GM19023 (cell line): ENCODE data around the gene AR.
"Not testable (repeated sequence)": the region's sequence is repeated elsewhere in the genome, so short reads cannot be mapped to it uniquely, and the experiment has no call there.

ENCODE experiments used
- ATAC-seq: cut with Tn5 transposase; IDR thresholded peaks from one replicate; pipeline ENCODE4 v1.9.1; 2021; ENCODE audit warnings: mild to moderate bottlenecking, moderate library complexity; ENCODE audit not compliant: unreplicated experiment

Gene AR

GRCh38 chrX:67636532-67636931 lies 92.7 kb downstream of the AR start:
- ATAC-seq, result no peak

DNA sequence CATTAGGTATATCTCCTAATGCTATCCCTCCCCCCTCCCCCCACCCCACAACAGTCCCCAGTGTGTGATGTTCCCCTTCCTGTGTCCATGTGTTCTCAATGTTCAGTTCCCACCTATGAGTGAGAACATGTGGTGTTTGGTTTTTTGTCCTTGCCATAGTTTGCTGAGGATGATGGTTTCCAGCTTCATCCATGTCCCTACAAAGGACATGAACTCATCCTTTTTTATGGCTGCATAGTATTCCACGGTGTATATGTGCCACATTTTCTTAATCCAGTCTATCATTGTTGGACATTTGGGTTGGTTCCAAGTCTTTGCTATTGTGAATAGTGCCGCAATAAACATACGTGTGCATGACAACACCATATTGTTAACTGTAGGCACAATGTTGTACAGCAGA lies 93.5 kb downstream of the AR start:
- ATAC-seq, result not testable (repeated sequence)

- no peak for ATAC-seq
Observed at GRCh38 chrX:67648361-67648760, 104.5 kb downstream of the AR start.

GRCh38 chrX:67651437-67652142 lies 107.8 kb downstream of the AR start:
- ATAC-seq, result no peak

- ATAC-seq, result no peak
Observed at GRCh38 chrX:67652543-67652942, 108.7 kb downstream of the AR start.

- no peak for ATAC-seq
Observed at GRCh38 chrX:67654301-67654700, 110.5 kb downstream of the AR start.

- no peak for ATAC-seq
Observed at GRCh38 chrX:67665583-67665982, 121.8 kb downstream of the AR start.

DNA sequence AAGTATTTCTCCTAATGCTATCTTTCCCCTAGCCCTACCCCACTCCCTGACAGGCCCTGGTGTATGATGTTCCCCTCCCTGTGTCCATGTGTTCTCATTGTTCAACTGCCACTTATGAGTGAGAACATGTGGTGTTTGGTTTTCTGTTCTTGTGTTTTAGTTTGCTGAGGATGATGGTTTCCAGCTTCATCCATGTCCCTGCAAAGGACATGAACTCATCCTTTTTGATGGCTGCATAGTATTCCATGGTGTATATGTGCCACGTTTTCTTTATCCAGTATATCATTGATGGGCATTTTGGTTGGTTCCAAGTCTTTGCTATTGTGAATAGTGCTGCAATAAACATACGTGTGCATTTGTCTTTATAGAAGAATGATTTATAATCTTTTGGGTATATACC lies 126.9 kb downstream of the AR start:
- not testable (repeated sequence) for ATAC-seq

GRCh38 chrX:67673741-67674274 lies 130.0 kb downstream of the AR start:
- ATAC-seq, result no peak

DNA sequence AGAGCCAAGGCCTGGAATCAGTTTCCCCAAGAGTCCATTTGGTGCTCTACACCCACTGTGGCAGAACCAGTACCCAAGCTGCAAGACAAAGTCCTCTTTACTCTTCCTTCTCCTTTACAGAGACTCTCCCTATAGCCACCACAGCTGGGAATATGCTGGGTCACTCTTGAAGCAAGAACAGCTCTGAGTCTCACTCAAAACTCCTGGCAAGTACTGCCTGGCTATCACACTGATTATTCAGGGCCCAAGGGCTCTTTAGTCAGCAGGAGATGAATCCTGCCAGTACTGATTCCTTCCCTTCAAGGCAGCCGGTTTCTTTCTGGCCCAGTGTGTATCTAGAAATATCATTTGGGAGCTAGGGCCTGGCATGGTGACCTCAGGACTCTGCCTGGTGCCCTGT lies 130.9 kb downstream of the AR start:
- ATAC-seq, result no peak

- no peak for ATAC-seq
Observed at GRCh38 chrX:67684136-67684535, 140.3 kb downstream of the AR start.

DNA sequence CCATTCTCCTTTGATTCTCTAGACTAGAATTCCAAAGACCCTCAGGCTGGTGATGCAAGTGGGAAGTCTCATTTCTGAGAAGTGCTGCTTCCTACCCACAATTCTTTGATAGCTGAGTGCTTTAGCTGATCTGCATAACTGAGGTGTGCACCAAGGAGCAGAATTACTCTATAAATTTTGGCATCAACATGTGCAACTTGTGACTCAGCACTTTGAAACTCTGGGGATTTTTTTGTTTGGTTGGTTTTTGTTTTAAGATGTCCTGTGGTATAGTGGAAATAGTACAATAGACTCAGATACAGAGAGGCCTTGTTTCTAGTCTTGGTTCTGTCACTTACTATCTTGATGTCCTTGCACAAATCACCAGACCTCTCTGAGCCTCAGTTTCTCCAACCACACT lies 148.4 kb downstream of the AR start:
- ATAC-seq, result no peak

DNA sequence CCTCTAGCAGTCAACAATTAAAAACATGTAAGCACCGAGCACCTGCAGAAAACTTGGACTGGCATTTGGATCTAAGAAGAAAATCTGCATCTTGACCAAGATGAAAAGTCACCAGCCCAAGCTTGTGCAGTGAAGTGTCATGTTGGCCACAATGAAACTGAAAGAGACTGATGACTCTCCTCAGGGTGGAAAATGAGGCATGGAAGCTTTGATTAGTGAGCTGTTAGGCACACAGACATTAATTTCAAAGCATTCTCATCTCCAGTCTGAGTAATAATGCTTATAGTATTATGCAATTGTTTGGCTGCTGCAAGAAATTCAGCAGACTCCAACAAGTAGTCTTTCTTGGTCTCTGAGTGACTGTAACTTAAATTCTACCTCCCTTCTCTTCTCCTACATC lies 150.1 kb downstream of the AR start:
- no peak for ATAC-seq

- ATAC-seq, result no peak
Observed at GRCh38 chrX:67697452-67697851, 153.6 kb downstream of the AR start.

- ATAC-seq, result no peak
Observed at GRCh38 chrX:67700602-67701001, 156.8 kb downstream of the AR start.

DNA sequence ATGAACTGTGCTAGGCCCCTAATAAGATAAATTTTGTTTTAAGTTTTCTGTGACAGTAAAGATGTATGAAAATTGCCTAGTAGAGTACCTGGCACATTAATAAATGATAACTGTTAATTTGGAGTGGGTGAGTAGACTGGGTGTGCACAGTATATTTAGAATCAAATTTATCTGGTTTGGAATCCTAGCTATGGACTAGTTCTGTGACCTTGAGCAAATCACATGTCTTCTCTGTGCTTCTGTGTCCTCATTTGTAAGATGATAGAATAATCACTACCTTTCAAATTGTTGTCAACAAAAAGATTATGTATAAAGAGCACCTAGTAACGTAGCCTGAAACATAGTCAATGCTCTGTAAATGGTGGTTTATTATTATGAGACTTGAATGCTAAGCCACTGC lies 170.2 kb downstream of the AR start:
- no peak for ATAC-seq

- no peak for ATAC-seq
Observed at GRCh38 chrX:67717571-67717970, 173.8 kb downstream of the AR start.

DNA sequence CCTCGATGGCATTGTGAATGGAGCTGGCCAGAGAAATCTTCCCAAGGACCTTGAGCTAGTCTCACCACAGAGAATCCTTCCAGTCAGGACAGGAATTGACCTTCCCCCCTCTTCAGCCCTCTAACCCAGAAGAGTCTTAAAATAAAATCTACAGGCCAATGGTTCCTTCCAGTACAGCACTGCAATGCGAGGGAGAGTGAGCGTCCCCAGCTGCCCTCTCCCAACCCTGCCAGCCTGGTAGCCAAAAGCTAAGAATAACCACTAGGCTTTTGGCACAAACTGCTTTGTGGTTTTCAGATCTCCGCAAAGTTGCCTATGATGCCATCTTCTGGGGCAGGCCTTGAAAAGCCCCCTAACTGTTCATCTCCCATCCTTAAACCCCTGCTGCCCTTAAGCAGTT lies 175.1 kb downstream of the AR start:
- ATAC-seq, result no peak

GRCh38 chrX:67720344-67720743 lies 176.5 kb downstream of the AR start:
- no peak for ATAC-seq

DNA sequence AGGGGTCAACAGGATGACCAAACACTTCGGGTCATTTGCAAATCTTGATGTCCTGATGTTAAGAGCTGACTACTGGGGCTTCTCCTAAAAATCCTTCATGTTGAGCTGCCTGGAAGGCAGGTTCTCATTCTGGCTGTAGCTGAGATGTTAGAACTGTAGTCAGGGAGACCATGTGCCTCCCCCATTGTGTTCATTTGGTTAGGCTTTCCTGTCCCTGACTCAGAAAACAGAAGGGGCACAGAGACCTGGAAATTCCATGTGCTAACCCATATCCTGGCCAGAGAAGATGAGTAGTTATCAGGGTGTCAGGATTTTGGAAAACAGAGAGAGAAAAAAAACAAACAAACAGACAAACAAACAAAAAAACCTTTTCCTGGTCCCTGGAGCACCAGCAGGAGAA lies 177.5 kb downstream of the AR start:
- no peak for ATAC-seq

- ATAC-seq, result no peak
Observed at GRCh38 chrX:67723580-67724351, 179.9 kb downstream of the AR start.

DNA sequence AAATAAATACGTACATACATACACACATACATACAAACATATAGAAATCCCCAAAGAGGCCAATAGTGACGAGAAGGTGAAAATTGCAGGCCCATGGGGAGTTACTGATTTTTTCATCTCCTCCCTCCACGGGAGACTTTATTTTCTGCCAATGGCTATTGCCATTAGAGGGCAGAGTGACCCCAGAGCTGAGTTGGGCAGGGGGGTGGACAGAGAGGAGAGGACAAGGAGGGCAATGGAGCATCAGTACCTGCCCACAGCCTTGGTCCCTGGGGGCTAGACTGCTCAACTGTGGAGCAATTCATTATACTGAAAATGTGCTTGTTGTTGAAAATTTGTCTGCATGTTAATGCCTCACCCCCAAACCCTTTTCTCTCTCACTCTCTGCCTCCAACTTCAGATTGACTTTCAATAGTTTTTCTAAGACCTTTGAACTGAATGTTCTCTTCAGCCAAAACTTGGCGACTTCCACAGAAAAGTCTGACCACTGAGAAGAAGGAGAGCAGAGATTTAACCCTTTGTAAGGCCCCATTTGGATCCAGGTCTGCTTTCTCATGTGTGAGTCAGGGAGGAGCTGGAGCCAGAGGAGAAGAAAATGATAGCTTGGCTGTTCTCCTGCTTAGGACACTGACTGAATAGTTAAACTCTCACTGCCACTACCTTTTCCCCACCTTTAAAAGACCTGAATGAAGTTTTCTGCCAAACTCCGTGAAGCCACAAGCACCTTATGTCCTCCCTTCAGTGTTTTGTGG lies 180.7 kb downstream of the AR start:
- ATAC-seq, result no peak
